OCI-M1 (cell line): ENCODE results near the gene ABL1.

Experiments used
- DNase-seq: peaks from one replicate; lab custom pipeline; 2025; lab: John Stamatoyannopoulos, UW

Gene ABL1

GRCh38 chr9:130872093-130872492, 37.0 kb downstream of the ABL1 start:
- no peak for DNase-seq

GRCh38 chr9:130872508-130872907, 37.5 kb downstream of the ABL1 start:
- DNase-seq = no peak

- no peak for DNase-seq
These were observed 38.0 kb downstream of the ABL1 start for GRCh38 chr9:130872912-130873503.

GRCh38 chr9:130873966-130874365, 38.9 kb downstream of the ABL1 start:
- no peak for DNase-seq

GRCh38 chr9:130874783-130875182, 39.7 kb downstream of the ABL1 start:
- DNase-seq = no peak

- no peak for DNase-seq
These were observed 42.2 kb downstream of the ABL1 start for GRCh38 chr9:130877300-130877699.

GRCh38 chr9:130878295-130878694, 43.2 kb downstream of the ABL1 start:
- DNase-seq = no peak

GRCh38 chr9:130879863-130880411, 44.9 kb downstream of the ABL1 start:
- no peak for DNase-seq

GRCh38 chr9:130880599-130881220, 45.7 kb downstream of the ABL1 start:
- DNase-seq = no peak

- DNase-seq = no peak
These were observed 46.5 kb downstream of the ABL1 start for GRCh38 chr9:130881516-130881915.

- DNase-seq = no peak
These were observed 47.7 kb downstream of the ABL1 start for GRCh38 chr9:130882696-130883225.

GRCh38 chr9:130883479-130883878, 48.4 kb downstream of the ABL1 start:
- DNase-seq = no peak

- no peak for DNase-seq
These were observed 49.1 kb downstream of the ABL1 start for GRCh38 chr9:130884111-130884531.

- no peak for DNase-seq
These were observed 49.8 kb downstream of the ABL1 start for GRCh38 chr9:130884542-130885483.

- no peak for DNase-seq
These were observed 50.7 kb downstream of the ABL1 start for GRCh38 chr9:130885484-130886375.

- DNase-seq = no peak
These were observed 51.9 kb downstream of the ABL1 start for GRCh38 chr9:130886981-130887380.

GRCh38 chr9:130887494-130888144, 52.6 kb downstream of the ABL1 start:
- DNase-seq = no peak

GRCh38 chr9:130888146-130888885, 53.3 kb downstream of the ABL1 start:
- no peak for DNase-seq

GRCh38 chr9:130890124-130890523, 55.1 kb downstream of the ABL1 start:
- no peak for DNase-seq
